ENCODE results near the gene CMTM3.
"Not testable (repeated sequence)": the region's sequence is repeated elsewhere in the genome, so short reads cannot be mapped to it uniquely, and the experiment has no call there.

The CMTM3 gene

GRCh38 chr16:66609139-66609510 lies 4.6 kb downstream of the CMTM3 start:
- DNase-seq (ENCODE audit: low spot score) = no peak

- no peak for DNase-seq (ENCODE audit: low spot score)
These were observed 5.8 kb downstream of the CMTM3 start for GRCh38 chr16:66610111-66610820.

GRCh38 chr16:66611911-66612310 lies 7.4 kb downstream of the CMTM3 start:
- DNase-seq (ENCODE audit: low spot score) = not testable (repeated sequence)

- no peak for DNase-seq (ENCODE audit: low spot score)
These were observed 7.9 kb downstream of the CMTM3 start for GRCh38 chr16:66612422-66612821.

GRCh38 chr16:66614161-66614802 lies 9.8 kb downstream of the CMTM3 start:
- no peak for DNase-seq (ENCODE audit: low spot score)

- no peak for DNase-seq (ENCODE audit: low spot score)
These were observed 11.7 kb downstream of the CMTM3 start for GRCh38 chr16:66616169-66616568.

- DNase-seq (ENCODE audit: low spot score) = no peak
These were observed 12.1 kb downstream of the CMTM3 start for GRCh38 chr16:66616592-66616991.

GRCh38 chr16:66617010-66617434 lies 12.5 kb downstream of the CMTM3 start:
- DNase-seq (ENCODE audit: low spot score) = no peak

- no peak for DNase-seq (ENCODE audit: low spot score)
These were observed 13.2 kb downstream of the CMTM3 start for GRCh38 chr16:66617728-66618127.

- no peak for DNase-seq (ENCODE audit: low spot score)
These were observed 14.3 kb downstream of the CMTM3 start for GRCh38 chr16:66618588-66619375.

- no peak for DNase-seq (ENCODE audit: low spot score)
These were observed 15.3 kb downstream of the CMTM3 start for GRCh38 chr16:66619534-66620428.

- DNase-seq (ENCODE audit: low spot score) = no peak
These were observed 15.9 kb downstream of the CMTM3 start for GRCh38 chr16:66620429-66620795.

GRCh38 chr16:66621973-66622372 lies 17.5 kb downstream of the CMTM3 start:
- DNase-seq (ENCODE audit: low spot score) = no peak

- DNase-seq (ENCODE audit: low spot score) = no peak
These were observed 18.4 kb downstream of the CMTM3 start for GRCh38 chr16:66622863-66623262.

- no peak for DNase-seq (ENCODE audit: low spot score)
These were observed 19.3 kb downstream of the CMTM3 start for GRCh38 chr16:66623755-66624154.

GRCh38 chr16:66627611-66628378 lies 23.3 kb downstream of the CMTM3 start:
- DNase-seq (ENCODE audit: low spot score) = not testable (repeated sequence)

GRCh38 chr16:66629856-66630255 lies 25.4 kb downstream of the CMTM3 start:
- DNase-seq (ENCODE audit: low spot score) = no peak

GRCh38 chr16:66630561-66631260 lies 26.2 kb downstream of the CMTM3 start:
- DNase-seq (ENCODE audit: low spot score) = not testable (repeated sequence)

- not testable (repeated sequence) for DNase-seq (ENCODE audit: low spot score)
These were observed 27.1 kb downstream of the CMTM3 start for GRCh38 chr16:66631558-66631957.

GRCh38 chr16:66634527-66635196 lies 30.2 kb downstream of the CMTM3 start:
- DNase-seq (ENCODE audit: low spot score) = no peak
